ENCODE measurements around the gene KRT9.

Gene KRT9

GRCh38 chr17:41553987-41554680 lies 17.7 kb downstream of the KRT9 start:
- TF ChIP-seq CTCF (IDR thresholded peaks at IDR 0.05) = no peak
- no peak overlapping the region for H2AFZ ChIP-seq
- H3K27me3 ChIP-seq (ENCODE audit: control insufficient read depth, insufficient read depth, low read length) = no peaks in the 10 kb centered on the region
- H3K9ac ChIP-seq = no peak overlapping the region
- no peak overlapping the region for H3K27ac ChIP-seq
- H3K4me1 ChIP-seq = peaks cover under 1% of the 10 kb centered on the region
- H3K36me3 ChIP-seq (ENCODE audit: control insufficient read depth, insufficient read depth, low read length) = no peaks in the 10 kb centered on the region
- no peaks in the 10 kb centered on the region for H3K79me2 ChIP-seq
- no peak overlapping the region for H3K4me3 ChIP-seq (ENCODE audit: low read depth, low read length)
- no peak overlapping the region for H3K4me2 ChIP-seq (ENCODE audit: low read length)
- no peaks in the 10 kb centered on the region for H3K9me3 ChIP-seq (ENCODE audit: control insufficient read depth, low read length)

GRCh38 chr17:41553176-41553575 lies 18.7 kb downstream of the KRT9 start:
- no peak overlapping the region for H3K9ac ChIP-seq
- H3K9me3 ChIP-seq (ENCODE audit: control insufficient read depth, low read length) = no peaks in the 10 kb centered on the region
- H3K27me3 ChIP-seq (ENCODE audit: control insufficient read depth, insufficient read depth, low read length) = no peaks in the 10 kb centered on the region
- no peaks in the 10 kb centered on the region for H3K36me3 ChIP-seq (ENCODE audit: control insufficient read depth, insufficient read depth, low read length)
- no peak overlapping the region for H3K4me3 ChIP-seq (ENCODE audit: low read depth, low read length)
- H3K27ac ChIP-seq = no peak overlapping the region
- TF ChIP-seq CTCF (IDR thresholded peaks at IDR 0.05) = no peak
- peaks cover 4% of the 10 kb centered on the region for H3K4me1 ChIP-seq
- H2AFZ ChIP-seq = no peak overlapping the region
- no peaks in the 10 kb centered on the region for H3K79me2 ChIP-seq
- H3K4me2 ChIP-seq (ENCODE audit: low read length) = no peak overlapping the region

- Histone ChIP-seq H3K4me3 (ENCODE audit: low read depth, low read length) (no peak overlapping the region), H3K27me3 (ENCODE audit: control insufficient read depth, insufficient read depth, low read length) (no peaks in the 10 kb centered on the region)
- no peak for TF ChIP-seq CTCF (IDR thresholded peaks at IDR 0.05)
These were observed 19.4 kb downstream of the KRT9 start for GRCh38 chr17:41552455-41552854.

GRCh38 chr17:41551365-41551764 lies 20.5 kb downstream of the KRT9 start:
- H3K27ac ChIP-seq = no peak overlapping the region

More at GRCh38 chr17:41552455-41552854, 19.4 kb downstream of the KRT9 start:
- Histone ChIP-seq H3K4me1 (peaks cover 4% of the 10 kb centered on the region), H3K27ac (no peak overlapping the region), H3K9me3 (ENCODE audit: control insufficient read depth, low read length) (no peaks in the 10 kb centered on the region), H3K36me3 (ENCODE audit: control insufficient read depth, insufficient read depth, low read length) (no peaks in the 10 kb centered on the region), H3K4me2 (ENCODE audit: low read length) (no peak overlapping the region), H3K79me2 (no peaks in the 10 kb centered on the region), H3K9ac (no peak overlapping the region), H2AFZ (no peak overlapping the region)

More at GRCh38 chr17:41551365-41551764, 20.5 kb downstream of the KRT9 start:
- Histone ChIP-seq H3K4me1 (peaks cover 4% of the 10 kb centered on the region), H3K27me3 (ENCODE audit: control insufficient read depth, insufficient read depth, low read length) (no peaks in the 10 kb centered on the region), H3K4me3 (ENCODE audit: low read depth, low read length) (no peak overlapping the region), H3K4me2 (ENCODE audit: low read length) (no peak overlapping the region), H3K9ac (no peak overlapping the region), H3K79me2 (no peaks in the 10 kb centered on the region), H2AFZ (no peak overlapping the region), H3K9me3 (ENCODE audit: control insufficient read depth, low read length) (no peaks in the 10 kb centered on the region), H3K36me3 (ENCODE audit: control insufficient read depth, insufficient read depth, low read length) (no peaks in the 10 kb centered on the region)
- TF ChIP-seq CTCF (IDR thresholded peaks at IDR 0.05) = no peak

Data from parathyroid adenoma (tissue), 2 donors.